ENCODE measurements around the gene ADGRG2. TPM values are rescaled to one million over a fixed set of nuclear protein-coding genes. Genes with fewer than 3 reads are reported as not detected.

The ADGRG2 gene, protein sequence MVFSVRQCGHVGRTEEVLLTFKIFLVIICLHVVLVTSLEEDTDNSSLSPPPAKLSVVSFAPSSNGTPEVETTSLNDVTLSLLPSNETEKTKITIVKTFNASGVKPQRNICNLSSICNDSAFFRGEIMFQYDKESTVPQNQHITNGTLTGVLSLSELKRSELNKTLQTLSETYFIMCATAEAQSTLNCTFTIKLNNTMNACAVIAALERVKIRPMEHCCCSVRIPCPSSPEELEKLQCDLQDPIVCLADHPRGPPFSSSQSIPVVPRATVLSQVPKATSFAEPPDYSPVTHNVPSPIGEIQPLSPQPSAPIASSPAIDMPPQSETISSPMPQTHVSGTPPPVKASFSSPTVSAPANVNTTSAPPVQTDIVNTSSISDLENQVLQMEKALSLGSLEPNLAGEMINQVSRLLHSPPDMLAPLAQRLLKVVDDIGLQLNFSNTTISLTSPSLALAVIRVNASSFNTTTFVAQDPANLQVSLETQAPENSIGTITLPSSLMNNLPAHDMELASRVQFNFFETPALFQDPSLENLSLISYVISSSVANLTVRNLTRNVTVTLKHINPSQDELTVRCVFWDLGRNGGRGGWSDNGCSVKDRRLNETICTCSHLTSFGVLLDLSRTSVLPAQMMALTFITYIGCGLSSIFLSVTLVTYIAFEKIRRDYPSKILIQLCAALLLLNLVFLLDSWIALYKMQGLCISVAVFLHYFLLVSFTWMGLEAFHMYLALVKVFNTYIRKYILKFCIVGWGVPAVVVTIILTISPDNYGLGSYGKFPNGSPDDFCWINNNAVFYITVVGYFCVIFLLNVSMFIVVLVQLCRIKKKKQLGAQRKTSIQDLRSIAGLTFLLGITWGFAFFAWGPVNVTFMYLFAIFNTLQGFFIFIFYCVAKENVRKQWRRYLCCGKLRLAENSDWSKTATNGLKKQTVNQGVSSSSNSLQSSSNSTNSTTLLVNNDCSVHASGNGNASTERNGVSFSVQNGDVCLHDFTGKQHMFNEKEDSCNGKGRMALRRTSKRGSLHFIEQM
- polyA plus RNA-seq (2011; rRNA removed) (0.04 TPM in 1 of 2 replicates, not detected in the other), polyA minus RNA-seq (2011; rRNA and poly(A)+ RNA removed) (not detected in 2 replicates)

DNA sequence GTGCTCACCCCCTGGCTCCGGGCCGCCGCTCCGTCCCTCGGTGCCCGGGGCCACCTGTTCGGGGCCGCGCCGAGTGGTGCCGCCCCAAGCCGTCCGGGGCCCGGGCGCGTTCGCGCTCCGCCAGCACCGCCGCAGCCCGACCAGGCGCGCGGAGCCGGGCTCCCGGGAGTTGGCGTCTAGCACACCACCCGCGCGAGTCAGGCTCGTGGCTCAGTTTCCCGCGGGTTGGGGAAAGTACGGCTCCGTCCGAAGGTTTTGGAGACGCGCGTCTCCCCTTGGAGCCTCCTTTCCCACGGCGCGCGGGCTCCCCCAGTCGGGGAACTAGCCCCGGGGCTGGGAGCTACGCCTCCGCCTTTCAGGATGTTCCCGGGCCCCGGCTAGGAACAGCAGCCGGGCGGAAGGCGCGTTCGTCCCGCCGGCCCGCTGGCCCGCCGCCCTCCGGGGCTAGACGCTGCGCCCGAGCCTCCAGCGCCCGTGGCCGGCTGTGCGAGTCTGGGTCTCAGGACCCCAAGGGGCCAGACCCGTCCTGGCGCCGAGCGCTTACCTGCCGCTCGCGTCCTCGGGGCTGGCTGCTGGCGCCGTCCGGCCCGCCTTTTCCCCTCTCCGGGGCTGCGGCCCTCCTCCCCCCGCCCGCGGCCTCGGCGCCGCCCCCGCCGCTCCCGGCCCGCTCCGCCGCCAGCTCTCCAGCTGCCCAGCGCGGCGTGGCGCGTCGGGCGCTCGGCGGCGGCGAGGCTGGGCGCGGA is at the start of gene ADGRG2:
Gene ADGRG2, minus strand, starts transcription at position 571 of the 743 bp plus-strand sequence. CDS start 53,634 bp downstream, outside the sequence.
- DNase-seq (ENCODE audit: low read depth, low spot score), result no peak
- CTCF ChIA-PET, result interaction anchor here (1.2 kb wide), 2 partner anchors 82 to 190 kb away, joined by 3 to 4 read pairs; no protein-coding TSS in a partner anchor
- POLR2A ChIA-PET, result no interaction called here

DNA sequence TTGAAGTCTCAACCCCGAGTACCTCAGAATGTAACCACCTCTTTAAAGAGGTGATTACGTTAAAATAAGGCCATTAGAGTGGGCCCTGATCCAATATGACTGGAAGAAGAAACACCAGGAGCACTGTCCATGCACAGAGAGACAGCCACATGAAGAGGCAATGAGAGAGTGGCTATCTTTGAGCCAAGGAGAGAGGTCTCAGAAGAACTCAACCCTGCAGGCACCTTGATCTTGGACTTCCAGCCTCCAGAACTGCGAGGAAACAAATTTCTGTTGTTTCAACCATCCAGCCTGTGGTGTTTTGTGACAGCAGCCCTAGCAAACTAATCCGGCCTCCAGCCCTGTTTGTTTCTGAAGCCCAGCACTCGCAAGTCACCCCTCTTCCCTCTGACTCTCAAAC is 46.3 kb upstream of the ADGRG2 start:
- Histone ChIP-seq H3K9me3 (ENCODE audit: control insufficient read depth, insufficient read depth, low read length) (no peaks in the 10 kb centered on the region), H3K4me3 (ENCODE audit: low read depth, low read length) (no peak overlapping the region), H3K27me3 (ENCODE audit: control insufficient read depth, insufficient read depth, low read length) (no peaks in the 10 kb centered on the region), H3K27ac (ENCODE audit: low read depth, low read length) (no peak overlapping the region)
- TF ChIP-seq, protein P1, sequence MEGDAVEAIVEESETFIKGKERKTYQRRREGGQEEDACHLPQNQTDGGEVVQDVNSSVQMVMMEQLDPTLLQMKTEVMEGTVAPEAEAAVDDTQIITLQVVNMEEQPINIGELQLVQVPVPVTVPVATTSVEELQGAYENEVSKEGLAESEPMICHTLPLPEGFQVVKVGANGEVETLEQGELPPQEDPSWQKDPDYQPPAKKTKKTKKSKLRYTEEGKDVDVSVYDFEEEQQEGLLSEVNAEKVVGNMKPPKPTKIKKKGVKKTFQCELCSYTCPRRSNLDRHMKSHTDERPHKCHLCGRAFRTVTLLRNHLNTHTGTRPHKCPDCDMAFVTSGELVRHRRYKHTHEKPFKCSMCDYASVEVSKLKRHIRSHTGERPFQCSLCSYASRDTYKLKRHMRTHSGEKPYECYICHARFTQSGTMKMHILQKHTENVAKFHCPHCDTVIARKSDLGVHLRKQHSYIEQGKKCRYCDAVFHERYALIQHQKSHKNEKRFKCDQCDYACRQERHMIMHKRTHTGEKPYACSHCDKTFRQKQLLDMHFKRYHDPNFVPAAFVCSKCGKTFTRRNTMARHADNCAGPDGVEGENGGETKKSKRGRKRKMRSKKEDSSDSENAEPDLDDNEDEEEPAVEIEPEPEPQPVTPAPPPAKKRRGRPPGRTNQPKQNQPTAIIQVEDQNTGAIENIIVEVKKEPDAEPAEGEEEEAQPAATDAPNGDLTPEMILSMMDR (IDR thresholded peaks at IDR 0.05; ENCODE audit: low read depth, low read length), result no peak
- DNase-seq (ENCODE audit: low read depth, low spot score), result no peak
- ChIA-PET CTCF (no interaction called here), POLR2A (no interaction called here)

More for the DNA sequence above, at the start of gene ADGRG2:
- peak within 1 kb of the TSS; percentile 17; the same call in 1 of the 2 replicates for H3K4me3 ChIP-seq (ENCODE audit: low read depth, low read length)
- no peak within 1 kb of the TSS for H3K27ac ChIP-seq (ENCODE audit: low read depth, low read length)
- H3K9me3 ChIP-seq (ENCODE audit: control insufficient read depth, insufficient read depth, low read length), result no peaks in the 10 kb centered on the region
- peaks cover 21% of the 10 kb centered on the region for H3K27me3 ChIP-seq (ENCODE audit: control insufficient read depth, insufficient read depth, low read length)
- TF ChIP-seq, protein P1 (IDR thresholded peaks at IDR 0.05; ENCODE audit: low read depth, low read length), result peak; percentile 24; the same call in 1 of the 2 replicates

DNA sequence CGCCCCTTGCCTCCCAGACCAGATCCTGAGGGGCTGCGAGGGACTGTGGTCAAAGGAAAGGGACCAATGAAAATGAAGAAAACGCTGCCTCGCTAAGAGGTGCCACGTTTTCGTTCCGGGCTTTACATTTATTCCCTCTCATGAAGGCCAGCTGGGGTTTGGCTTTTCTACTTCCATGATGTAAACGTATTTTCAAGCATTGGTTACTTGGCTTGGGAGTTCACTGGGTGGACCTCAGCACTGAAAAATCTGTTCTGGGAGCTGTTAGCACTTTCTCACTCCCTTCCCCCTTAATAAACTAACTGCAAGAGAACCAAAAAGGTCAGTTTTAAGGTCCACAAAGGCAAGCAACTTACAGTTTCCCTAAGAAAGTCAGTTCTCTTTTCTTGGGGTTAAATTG is 40.6 kb upstream of the ADGRG2 start:
- no peak overlapping the region for H3K27ac ChIP-seq (ENCODE audit: low read depth, low read length)
- H3K4me3 ChIP-seq (ENCODE audit: low read depth, low read length), result no peak overlapping the region
- ChIA-PET POLR2A (no interaction called here), CTCF (no interaction called here)
- H3K27me3 ChIP-seq (ENCODE audit: control insufficient read depth, insufficient read depth, low read length), result no peaks in the 10 kb centered on the region
- TF ChIP-seq, protein P1 (IDR thresholded peaks at IDR 0.05; ENCODE audit: low read depth, low read length), result no peak
- H3K9me3 ChIP-seq (ENCODE audit: control insufficient read depth, insufficient read depth, low read length), result no peaks in the 10 kb centered on the region
- no peak for DNase-seq (ENCODE audit: low read depth, low spot score)

DNA sequence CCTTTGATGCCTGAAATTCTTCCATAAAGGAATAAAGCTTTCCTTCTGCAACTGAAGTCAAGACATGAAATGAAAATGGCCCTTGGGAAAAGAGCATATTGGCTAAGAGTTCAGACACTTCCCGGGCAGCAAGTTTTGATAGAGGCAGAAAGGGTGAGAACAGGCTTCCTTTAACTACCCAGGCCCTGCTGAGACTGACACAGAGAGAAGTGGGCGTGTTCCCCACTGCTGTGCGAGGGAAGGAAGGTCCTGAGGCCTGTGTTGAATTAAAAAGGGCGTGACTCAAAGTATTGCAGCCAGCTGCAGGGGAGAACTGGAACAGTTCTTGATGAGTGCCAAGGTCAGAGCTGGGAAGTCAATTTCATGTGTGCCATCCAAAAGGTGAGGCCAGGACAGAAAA is 33.9 kb upstream of the ADGRG2 start:
- Histone ChIP-seq H3K9me3 (ENCODE audit: control insufficient read depth, insufficient read depth, low read length) (no peaks in the 10 kb centered on the region), H3K27ac (ENCODE audit: low read depth, low read length) (no peak overlapping the region), H3K27me3 (ENCODE audit: control insufficient read depth, insufficient read depth, low read length) (no peaks in the 10 kb centered on the region), H3K4me3 (ENCODE audit: low read depth, low read length) (no peak overlapping the region)
- POLR2A ChIA-PET, result no interaction called here
- CTCF ChIA-PET, result no interaction called here
- DNase-seq (ENCODE audit: low read depth, low spot score), result no peak
- TF ChIP-seq, protein P1 (IDR thresholded peaks at IDR 0.05; ENCODE audit: low read depth, low read length), result no peak
